ENCODE measurements around the gene SLC39A11. TPM values are rescaled to one million over a fixed set of nuclear protein-coding genes. Genes with fewer than 3 reads are reported as not detected.

Gene SLC39A11
- total RNA-seq, 1 experiment from 2014 or later: 15.8 TPM

GRCh38 chr17:72869630-72870029, 222.9 kb downstream of the SLC39A11 start:
- no peak for DNase-seq (ENCODE audit: unreplicated experiment)
- CTCF ChIA-PET: no interaction called here
- BruUV-seq (replicated peaks): no TSS peak
- no peak overlapping the region for H3K4me3 Mint-ChIP-seq (ENCODE audit: unreplicated experiment)
- POLR2A ChIA-PET: no interaction called here
- intact Hi-C loops (cut with micrococcal nuclease): no loop called here
- H3K27ac Mint-ChIP-seq (ENCODE audit: low read depth, unreplicated experiment): no peak overlapping the region
- no peaks in the 10 kb centered on the region for H3K4me1 Mint-ChIP-seq (ENCODE audit: insufficient read depth, unreplicated experiment)
- TF ChIP-seq CTCF (IDR thresholded peaks at IDR 0.05; ENCODE audit: unreplicated experiment): no peak
- no peaks in the 10 kb centered on the region for H3K27me3 Mint-ChIP-seq (ENCODE audit: insufficient read depth, unreplicated experiment)
- H3K9me3 Mint-ChIP-seq (ENCODE audit: unreplicated experiment): no peaks in the 10 kb centered on the region
- H3K36me3 Mint-ChIP-seq (ENCODE audit: insufficient read depth, unreplicated experiment): no peaks in the 10 kb centered on the region

GRCh38 chr17:72865954-72866353, 226.5 kb downstream of the SLC39A11 start:
- H3K27me3 Mint-ChIP-seq (ENCODE audit: insufficient read depth, unreplicated experiment): no peaks in the 10 kb centered on the region
- no peaks in the 10 kb centered on the region for H3K36me3 Mint-ChIP-seq (ENCODE audit: insufficient read depth, unreplicated experiment)
- no peak for DNase-seq (ENCODE audit: unreplicated experiment)
- H3K4me1 Mint-ChIP-seq (ENCODE audit: insufficient read depth, unreplicated experiment): no peaks in the 10 kb centered on the region
- H3K4me3 Mint-ChIP-seq (ENCODE audit: unreplicated experiment): no peak overlapping the region
- POLR2A ChIA-PET: no interaction called here
- intact Hi-C loops (cut with micrococcal nuclease): no loop called here
- no TSS peak for BruUV-seq (replicated peaks)
- no peak for TF ChIP-seq CTCF (IDR thresholded peaks at IDR 0.05; ENCODE audit: unreplicated experiment)
- H3K9me3 Mint-ChIP-seq (ENCODE audit: unreplicated experiment): no peaks in the 10 kb centered on the region
- CTCF ChIA-PET: interaction anchor here (0.6 kb wide), 1 partner anchor 980 kb away, joined by 3 read pairs; no protein-coding TSS in a partner anchor
- no peak overlapping the region for H3K27ac Mint-ChIP-seq (ENCODE audit: low read depth, unreplicated experiment)

- ChIA-PET CTCF (no interaction called here), POLR2A (no interaction called here)
These were observed 228.8 kb downstream of the SLC39A11 start for GRCh38 chr17:72863526-72864211.

More at GRCh38 chr17:72863526-72864211, 228.8 kb downstream of the SLC39A11 start:
- Mint-ChIP-seq H3K4me1 (ENCODE audit: insufficient read depth, unreplicated experiment) (no peaks in the 10 kb centered on the region), H3K4me3 (ENCODE audit: unreplicated experiment) (no peak overlapping the region), H3K27ac (ENCODE audit: low read depth, unreplicated experiment) (no peak overlapping the region), H3K9me3 (ENCODE audit: unreplicated experiment) (no peaks in the 10 kb centered on the region), H3K27me3 (ENCODE audit: insufficient read depth, unreplicated experiment) (no peaks in the 10 kb centered on the region), H3K36me3 (ENCODE audit: insufficient read depth, unreplicated experiment) (no peaks in the 10 kb centered on the region)
- TF ChIP-seq CTCF (IDR thresholded peaks at IDR 0.05; ENCODE audit: unreplicated experiment): no peak
- intact Hi-C loops (cut with micrococcal nuclease): no loop called here
- DNase-seq (ENCODE audit: unreplicated experiment): no peak
- no TSS peak for BruUV-seq (replicated peaks)
